Posterior vena cava (tissue), 2 donors: ENCODE data around the gene TRAF3IP1. TPM values are rescaled to one million over a fixed set of nuclear protein-coding genes. Genes with fewer than 3 reads are reported as not detected.
"Not testable (repeated sequence)": the region's sequence is repeated elsewhere in the genome, so short reads cannot be mapped to it uniquely, and the experiment has no call there.

ENCODE experiments used
- DNase-seq: peaks from one replicate; pipeline ENCODE4 v3.0.0-alpha.2; 2020; ENCODE audit warnings: low spot score
- intact Hi-C, 2 donors: fragments of 100-400 bp; cut with DNase I; formaldehyde crosslinking; loops; one replicate each; pipeline versions ENCODE4 v1.14.1 to v1.14.2; 2022 to 2023
- total RNA-seq, 2 donors: library from RNA; stranded (reverse); fragmentation: NEBNext Ultra II Directional; extraction: Animal tissue kit (Norgen Biotek cat#: 25700); gene quantifications; one replicate each; pipeline ENCODE4 v1.2.1, GENCODE V29; 2021
- donor health status: DM: yes; HTN: yes; CAD: no.
- donor health status: DM: yes; HTN: yes; CAD: no.

Gene TRAF3IP1
- total RNA-seq, 2 donors from 2014 or later: 27.1 to 37.2 TPM

- DNase-seq: no peak
- intact Hi-C loops: no loop called here
Measured at GRCh38 chr2:238391042-238391689, 70.8 kb downstream of the TRAF3IP1 start.

- no peak for DNase-seq
- intact Hi-C loops: no loop called here
Measured at GRCh38 chr2:238396663-238397062, 76.3 kb downstream of the TRAF3IP1 start.

GRCh38 chr2:238397356-238397755 lies 77.0 kb downstream of the TRAF3IP1 start:
- intact Hi-C loops: no loop called here
- DNase-seq: no peak

- intact Hi-C loops: no loop called here
- DNase-seq: no peak
Measured at GRCh38 chr2:238398577-238398976, 78.3 kb downstream of the TRAF3IP1 start.

DNA sequence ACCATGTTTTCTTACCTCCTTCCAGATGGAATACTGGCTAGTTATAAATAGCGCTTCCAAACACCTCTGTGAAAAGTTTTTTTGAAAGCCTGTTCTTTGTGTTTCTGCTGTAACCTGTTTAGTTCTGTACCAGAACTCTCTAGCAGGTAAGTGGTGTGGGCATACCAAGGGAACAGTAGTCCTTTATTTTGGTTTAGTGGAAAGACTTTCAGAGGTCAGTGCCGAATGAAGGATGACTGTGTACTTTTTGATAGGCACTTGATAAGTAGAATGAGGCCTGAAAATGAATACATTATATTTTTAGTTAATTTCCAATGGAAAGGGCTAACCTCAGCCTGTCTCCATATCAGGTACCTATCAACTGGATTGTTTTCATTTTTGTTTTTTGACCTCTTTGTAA lies 78.8 kb downstream of the TRAF3IP1 start:
- no peak for DNase-seq
- intact Hi-C loops: no loop called here

DNA sequence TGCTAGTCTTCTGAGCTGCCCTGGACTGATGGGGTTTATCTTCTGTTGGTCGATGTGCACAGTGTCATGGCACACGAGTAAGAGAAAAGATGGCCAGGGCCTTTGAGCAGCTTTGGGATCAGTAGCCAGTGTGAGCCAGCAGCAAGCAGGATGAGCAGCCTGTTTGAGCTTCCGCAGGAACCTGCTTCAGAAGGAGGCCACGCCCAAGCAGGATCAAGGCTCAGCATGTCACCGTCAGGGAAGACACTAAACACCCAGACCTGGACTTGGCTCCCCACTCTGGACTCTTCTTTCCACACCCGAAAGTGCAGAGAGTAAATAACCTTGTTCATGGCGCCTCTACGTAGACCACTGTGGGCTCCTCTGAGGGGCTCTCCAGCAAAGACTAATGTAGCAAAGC lies 81.2 kb downstream of the TRAF3IP1 start:
- intact Hi-C loops: no loop called here
- no peak for DNase-seq

- intact Hi-C loops: no loop called here
- DNase-seq: no peak
Measured at GRCh38 chr2:238403632-238404405, 83.5 kb downstream of the TRAF3IP1 start.

- DNase-seq: no peak
- intact Hi-C loops: no loop called here
Measured at GRCh38 chr2:238404406-238405216, 84.3 kb downstream of the TRAF3IP1 start.

DNA sequence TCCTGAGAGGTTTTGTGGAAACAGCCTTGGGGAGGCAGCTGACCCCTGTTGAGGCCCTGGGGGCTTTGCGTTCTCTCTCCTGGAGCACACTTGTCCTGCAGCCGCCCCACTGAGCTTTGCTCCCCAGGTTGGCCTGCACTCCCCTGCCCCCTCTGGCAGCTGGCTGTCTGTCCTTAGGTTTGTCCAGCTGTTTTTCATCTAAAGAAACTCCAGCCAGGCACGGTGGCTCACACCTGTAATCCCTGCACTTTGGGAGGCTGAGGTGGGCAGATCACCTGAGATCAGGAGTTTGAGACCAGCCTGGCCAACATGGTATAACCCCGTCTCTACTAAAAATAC lies 84.9 kb downstream of the TRAF3IP1 start:
- DNase-seq, intact Hi-C loops: not testable (repeated sequence)

GRCh38 chr2:238406221-238406997 lies 86.1 kb downstream of the TRAF3IP1 start:
- intact Hi-C loops: no loop called here

DNA sequence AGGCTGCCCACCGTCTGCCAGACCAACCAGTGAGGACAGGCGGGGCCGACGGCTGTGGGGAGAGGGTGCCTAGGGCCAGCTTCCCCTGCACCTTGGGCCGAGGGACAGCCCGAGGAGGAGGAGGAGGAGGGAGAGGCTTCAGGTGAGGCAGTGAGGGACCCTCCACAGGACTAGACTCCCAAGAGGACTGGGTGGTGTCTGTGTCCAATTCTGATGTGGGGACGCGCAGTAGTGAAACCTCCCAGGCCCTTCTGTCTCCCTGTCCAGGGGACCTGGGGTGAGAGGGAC lies 86.6 kb downstream of the TRAF3IP1 start:
- intact Hi-C loops: no loop called here
- DNase-seq: no peak

More at GRCh38 chr2:238406221-238406997, 86.1 kb downstream of the TRAF3IP1 start:
- no peak for DNase-seq

DNA sequence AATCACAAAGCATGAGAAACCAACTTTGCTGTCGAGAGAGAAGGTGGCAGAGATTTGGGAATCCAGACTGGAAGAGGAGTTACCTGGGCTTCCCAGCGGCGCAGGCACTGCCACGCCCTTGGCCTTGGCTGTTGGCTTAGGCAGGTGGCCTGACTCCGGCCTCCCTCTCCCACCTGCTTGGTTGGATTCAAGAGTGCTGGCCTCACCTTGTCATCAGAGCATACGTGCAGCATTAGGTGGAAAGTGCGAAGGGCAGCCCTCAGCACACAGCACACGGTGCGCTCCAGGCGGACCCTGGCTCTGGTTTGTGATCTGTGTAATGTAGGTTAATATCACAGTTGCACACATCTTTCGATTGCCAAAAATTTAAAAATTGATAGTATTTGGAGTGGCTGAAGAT lies 87.2 kb downstream of the TRAF3IP1 start:
- no peak for DNase-seq
- intact Hi-C loops: no loop called here

DNA sequence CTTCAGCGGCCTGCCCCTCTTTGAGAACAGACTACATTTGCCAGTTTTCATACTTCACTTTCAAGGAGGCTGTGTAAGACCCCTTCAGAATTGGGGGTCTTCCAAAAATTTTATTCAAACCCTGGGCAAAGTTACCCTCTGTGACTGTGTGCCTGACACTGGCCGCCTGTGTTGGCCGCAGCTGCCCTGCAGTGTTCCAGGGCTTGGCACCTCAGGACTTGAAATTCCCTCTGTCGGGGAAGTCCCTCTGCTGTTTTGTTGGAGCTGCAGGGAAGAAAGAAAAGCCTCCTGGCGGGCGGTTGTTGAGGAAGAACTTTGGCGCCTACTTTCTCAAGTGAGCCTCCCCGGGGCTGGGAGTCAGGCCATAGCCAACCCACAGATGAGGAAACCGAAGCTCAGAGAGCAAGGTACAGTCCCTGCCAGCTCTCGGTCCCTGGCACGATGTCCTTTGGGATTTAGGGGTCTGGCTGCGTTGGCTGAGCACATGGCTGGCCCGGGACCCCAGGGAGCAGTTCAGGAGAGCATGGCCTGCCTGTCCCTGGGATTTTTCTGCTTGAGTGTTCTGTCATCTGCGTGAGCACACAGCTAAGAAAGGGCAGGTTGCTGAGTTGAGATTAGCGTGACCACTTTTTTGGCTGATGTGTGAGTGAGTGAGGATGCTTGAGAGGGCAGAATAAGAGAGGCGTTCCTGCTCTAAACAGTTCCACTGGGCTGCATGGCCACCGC lies 88.5 kb downstream of the TRAF3IP1 start:
- intact Hi-C loops: no loop called here
- DNase-seq: no peak

DNA sequence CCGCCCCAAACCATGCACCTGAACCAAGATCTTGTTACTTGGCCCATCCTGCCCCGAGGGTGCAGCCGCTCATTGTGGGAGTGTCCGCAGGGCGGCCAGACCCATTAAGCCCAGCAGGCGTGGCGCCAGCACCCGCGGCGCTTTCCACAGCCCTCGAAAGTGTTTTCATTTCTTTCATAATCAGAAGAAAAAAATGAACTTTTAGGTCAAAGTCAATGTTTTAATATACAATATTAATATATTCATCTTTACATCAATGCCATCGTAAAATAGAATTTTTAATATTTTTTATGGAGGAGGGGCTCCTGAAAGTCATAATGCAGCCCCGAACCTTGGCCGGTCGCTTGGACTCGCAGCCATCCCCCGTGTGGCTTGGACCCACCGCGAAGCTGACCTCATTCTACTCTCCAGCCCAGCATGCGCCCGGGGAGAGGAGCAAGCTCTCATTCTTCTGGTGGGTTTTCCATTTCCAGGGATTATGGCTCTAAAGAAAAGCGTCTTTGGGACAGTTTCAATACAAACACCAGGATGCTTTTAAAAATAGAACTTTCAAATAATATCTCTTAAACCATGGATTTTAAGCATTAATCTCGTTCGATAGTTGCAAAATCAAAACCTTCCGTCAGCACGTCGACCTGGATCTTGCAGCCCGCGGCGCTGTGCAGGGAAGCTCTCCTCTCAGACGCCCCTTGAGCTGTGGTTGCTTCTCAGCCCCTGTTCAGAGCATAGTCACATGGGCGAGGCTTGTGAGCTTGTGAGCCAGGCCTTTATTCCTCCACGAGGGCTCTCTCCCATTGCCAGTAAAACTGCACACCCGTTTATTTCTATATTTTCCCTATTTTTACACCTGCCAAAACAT lies 89.3 kb downstream of the TRAF3IP1 start:
- no peak for DNase-seq
- intact Hi-C loops: no loop called here

DNA sequence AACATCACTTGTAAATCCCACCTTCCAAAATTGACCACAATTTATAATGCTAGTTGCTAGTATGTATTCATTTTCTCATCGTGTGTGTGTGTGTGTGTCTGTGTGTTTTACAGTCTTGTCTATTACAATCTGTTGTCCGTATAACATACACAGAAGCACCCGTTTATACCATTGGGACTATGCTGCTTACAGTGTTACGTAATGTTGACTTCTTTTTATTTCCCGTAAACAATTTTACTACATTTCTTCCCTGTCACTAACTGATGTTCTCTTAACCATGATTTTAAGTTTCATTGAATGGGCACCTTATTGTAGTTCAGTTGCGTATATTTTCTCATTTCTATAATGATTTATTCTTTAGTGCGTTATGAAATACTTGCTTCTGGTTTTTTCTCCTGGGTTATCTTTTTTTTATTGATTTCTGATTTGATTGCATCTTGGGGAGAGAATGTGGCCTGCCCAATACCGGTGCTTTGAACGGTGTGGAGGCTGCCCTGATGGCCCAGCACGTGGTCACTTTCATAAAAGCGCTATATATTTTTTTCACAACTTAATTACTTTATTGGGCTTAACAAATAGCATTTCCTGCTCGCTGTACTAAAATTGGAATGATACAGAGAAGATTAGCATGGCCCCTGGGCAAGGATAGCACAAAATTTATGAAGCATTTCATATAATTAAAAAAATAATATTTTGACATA lies 91.9 kb downstream of the TRAF3IP1 start:
- no peak for DNase-seq
- intact Hi-C loops: no loop called here

GRCh38 chr2:238413368-238413767 lies 93.0 kb downstream of the TRAF3IP1 start:
- intact Hi-C loops: no loop called here
- no peak for DNase-seq

DNA sequence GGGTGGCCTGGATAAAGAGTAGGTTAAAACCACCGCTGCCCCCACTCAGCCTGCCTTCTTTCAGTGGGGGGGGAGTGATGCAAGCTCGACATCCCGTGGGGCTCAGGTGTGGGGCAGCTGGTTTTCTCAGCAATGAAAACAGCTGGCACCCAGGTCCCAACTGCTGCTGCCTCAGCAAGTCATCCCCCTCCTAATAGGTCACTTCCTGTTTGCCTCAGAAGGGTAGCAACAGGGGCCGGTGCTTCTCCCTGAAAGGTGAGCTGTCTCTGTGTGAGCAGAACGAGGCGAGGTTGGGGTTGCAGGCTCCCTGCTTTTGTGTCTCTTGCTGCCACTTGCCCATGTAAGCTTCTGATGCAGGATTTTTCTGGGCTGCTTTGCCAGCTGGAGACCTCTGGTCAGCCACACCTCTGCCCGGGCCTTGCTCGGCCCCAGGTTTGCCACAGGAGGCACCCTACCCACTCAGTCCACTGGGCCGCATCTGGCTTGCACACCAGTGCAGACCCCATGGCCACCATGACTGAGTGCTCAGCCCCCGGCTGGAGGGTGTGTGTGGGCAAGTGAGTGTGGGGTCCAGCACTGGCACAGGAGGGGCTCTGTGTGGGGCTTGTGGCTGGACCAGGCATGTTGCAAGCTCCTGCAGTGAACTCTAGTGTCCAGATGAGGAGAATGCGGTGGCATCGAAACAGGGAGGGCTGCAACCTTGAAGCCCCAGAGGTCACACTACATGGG lies 94.9 kb downstream of the TRAF3IP1 start:
- no peak for DNase-seq
- intact Hi-C loops: no loop called here
